Measurements from ENCODE around the gene JADE3.

- TF ChIP-seq POLR2AphosphoS5 (IDR thresholded peaks at IDR 0.05) (no peak), CTCF (IDR thresholded peaks at IDR 0.05) (no peak)
Measured at GRCh38 chrX:47097018-47097417, 184.8 kb downstream of the JADE3 start.
